NCI-H2029 (cell line): Measurements from ENCODE around the gene RAP1GDS1.

Source experiments
- DNase-seq: peaks from one replicate; lab custom pipeline; 2025; lab: John Stamatoyannopoulos, UW

The RAP1GDS1 gene, protein sequence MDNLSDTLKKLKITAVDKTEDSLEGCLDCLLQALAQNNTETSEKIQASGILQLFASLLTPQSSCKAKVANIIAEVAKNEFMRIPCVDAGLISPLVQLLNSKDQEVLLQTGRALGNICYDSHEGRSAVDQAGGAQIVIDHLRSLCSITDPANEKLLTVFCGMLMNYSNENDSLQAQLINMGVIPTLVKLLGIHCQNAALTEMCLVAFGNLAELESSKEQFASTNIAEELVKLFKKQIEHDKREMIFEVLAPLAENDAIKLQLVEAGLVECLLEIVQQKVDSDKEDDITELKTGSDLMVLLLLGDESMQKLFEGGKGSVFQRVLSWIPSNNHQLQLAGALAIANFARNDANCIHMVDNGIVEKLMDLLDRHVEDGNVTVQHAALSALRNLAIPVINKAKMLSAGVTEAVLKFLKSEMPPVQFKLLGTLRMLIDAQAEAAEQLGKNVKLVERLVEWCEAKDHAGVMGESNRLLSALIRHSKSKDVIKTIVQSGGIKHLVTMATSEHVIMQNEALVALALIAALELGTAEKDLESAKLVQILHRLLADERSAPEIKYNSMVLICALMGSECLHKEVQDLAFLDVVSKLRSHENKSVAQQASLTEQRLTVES

DNA sequence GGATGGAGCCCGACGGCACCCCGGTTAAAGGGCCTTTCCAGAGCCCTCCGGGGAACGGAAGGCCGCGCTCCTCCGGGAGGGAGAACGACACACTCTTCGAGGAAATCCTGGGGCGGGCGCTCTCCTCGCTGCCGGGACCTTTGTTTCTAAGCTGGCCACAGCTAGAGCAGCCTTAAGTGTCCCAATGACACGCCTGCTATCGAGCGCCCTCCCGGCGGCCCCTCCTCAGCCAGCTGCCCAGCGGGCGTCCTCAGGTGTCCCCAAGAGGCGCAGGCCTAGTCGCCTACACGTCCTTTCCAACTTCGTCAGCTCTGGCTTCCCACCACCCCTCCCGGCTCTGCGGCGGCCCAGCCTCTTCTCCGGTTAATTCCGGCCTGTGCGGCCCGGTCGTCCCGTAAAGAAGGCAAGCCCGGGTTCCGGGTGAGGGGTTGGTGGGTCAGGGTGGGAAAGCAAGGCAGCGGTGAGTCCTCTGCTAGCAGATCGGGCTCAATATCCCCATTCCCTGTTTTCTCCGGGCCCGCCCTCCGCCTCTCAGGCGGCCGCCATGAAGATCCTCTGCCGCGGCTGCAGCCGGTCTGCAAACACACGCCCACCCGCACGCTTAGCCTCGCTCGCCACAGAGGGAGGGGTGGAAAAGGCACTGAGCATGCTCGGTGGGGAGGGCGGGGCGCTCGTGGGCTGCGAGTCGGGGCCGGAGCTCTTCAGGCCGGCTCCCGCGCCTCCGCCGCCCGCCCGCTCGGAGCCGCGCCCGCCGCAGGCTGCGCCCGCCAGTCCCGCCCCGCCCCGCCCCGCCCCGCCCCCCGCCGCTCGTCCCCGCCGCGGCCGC is at the start of gene RAP1GDS1:
Gene RAP1GDS1 (plus strand): TSS at position 806 of the 826 bp plus-strand sequence. CDS start 182 bp downstream, outside the sequence.
- DNase-seq, result peak; percentile 91

DNA sequence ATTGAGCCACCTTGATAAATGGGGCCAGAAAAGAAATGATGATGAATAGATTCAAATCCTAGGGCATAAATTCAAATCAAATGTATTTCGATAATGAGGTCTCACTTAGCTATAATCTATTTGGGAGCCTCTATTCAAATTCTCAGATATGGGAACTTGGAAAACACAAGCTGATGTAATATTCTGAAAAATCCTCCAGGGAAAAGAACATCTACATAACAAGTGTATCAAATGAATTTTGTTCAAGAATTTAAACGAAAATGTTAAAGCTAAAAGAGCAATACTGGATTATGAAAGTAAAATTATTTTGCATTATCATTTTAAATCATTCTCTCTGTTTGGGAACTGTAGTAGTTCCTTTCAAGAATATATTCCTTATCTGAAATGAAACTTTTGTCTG is 38.9 kb upstream of the RAP1GDS1 start:
- DNase-seq, result no peak

DNA sequence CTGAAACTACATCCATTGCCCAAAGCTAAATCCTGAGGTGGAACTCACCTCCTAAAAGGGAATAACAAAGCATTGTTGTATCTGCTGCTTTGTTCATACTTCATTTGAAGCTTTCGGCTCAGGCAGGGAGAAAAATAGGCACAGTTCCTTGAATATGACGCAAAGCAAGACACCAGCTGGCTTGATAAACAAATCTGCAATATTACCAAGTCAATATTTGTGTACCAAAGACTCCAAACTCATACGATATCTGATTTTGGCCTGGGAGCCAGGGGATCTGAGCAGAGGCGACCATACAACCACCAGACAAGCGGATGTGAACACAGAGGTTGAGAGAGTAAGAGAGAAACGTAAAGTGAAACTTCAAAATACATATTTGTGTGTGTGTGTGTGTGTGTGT is 34.8 kb upstream of the RAP1GDS1 start:
- no peak for DNase-seq

DNA sequence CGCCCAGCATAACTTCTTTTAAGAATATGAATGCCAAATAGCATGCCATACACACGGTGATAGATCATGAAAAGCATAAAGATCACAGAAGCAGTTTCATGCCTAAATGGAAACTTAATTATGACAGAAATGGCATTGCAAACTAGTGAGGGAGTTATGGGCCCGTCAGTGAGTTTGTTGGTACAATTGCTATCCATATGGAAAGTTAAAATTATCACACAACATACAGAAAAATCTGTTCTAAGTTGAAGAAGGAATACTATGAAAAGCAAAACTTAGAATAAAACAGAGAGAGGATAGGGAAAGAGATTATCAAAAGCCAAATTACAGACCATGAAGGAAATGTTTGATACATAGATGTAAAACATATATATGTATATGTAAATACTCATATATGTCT is 30.2 kb upstream of the RAP1GDS1 start:
- DNase-seq, result no peak

DNA sequence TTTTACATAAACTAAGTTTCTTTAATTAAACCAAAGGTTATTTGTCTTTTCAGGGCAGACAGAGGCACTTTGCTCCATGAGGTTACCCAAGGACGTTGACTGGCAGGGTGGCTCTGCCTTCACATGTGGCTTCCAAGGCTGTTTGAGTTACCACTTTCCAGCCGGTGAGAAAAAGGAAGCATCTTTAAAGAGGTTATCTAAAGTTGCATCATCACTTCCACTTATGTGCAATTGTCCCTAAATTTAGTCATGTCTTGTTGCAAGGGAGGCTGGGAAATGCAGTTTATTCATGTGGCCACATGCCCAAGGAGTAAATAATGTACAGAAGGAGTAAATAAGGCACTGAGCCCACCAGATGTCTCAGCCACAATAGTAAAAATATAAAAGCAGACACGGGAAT is 29.0 kb upstream of the RAP1GDS1 start:
- DNase-seq, result no peak

DNA sequence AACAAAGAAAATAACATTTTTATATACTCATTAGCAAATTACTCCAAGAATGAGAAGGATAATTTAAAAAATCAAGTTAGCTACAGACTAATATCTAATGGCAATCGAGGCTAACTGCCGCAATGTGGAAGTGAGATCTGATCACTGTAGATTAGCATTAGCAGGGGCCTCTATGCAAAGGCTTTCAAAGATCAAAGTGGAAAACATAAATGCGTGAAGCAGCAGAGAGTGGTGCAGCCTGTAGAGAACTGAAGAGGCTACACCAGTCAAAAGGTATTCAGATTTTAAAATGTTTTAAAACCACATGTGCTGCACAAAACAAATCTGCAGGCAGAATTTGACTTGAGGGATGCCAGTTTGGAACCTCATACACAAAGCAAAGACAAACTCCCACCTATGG is 24.0 kb upstream of the RAP1GDS1 start:
- no peak for DNase-seq

DNA sequence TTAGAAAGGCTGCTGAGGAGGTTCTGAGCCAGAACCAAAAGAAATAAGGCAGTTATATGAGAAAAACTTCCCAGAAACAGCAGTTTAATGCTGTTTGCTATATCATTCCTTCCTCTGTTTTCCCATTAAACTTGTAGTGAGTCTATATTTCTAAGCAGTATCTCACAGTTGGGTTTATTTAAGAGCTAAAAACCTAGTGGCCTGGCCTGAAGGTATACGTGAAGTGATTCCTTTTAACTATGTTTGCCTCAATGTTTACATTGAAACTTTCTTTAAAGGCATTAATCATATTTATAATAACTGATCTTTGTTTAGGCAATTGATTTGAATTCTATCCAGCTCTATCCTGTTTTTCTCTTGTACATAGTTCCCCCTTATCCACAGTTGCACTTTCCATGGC is 19.1 kb upstream of the RAP1GDS1 start:
- no peak for DNase-seq

DNA sequence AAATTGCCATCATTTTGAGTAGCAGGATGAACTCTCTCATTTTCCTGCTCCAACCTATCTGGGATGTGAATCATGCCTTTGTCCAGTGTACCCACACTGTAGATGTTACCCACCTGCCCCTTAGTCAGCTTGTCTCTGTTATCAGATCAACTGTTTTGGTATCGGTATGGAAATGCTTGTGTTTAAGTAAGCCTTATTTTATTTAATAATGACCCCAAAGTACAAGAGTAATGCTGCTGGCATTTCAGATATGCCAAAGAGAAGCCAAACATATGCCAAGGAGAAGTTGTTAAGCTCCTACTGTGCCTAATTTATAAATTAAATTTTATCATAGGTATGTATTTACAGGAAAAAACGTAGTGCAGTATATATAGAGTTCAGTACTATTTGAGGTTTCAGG is 18.6 kb upstream of the RAP1GDS1 start:
- no peak for DNase-seq

DNA sequence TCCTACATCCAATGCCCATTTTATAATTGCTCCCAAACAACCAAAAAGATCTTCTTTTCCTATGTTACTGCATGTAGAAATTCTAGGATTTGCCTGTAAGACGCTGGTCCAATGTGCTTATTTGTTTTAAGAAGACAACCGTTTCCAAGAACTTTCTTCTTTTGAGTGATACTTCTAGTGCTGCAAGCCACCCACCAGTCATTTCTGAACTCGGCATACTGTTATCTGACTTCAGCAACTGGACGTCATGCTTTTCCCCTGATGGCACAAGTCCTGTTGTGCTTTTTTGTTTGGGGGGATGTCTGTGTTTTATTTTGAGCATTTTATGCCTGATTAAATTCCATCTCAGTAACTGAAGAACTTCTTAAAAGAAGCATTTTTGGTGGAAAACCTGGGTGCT is 16.0 kb upstream of the RAP1GDS1 start:
- DNase-seq, result no peak

DNA sequence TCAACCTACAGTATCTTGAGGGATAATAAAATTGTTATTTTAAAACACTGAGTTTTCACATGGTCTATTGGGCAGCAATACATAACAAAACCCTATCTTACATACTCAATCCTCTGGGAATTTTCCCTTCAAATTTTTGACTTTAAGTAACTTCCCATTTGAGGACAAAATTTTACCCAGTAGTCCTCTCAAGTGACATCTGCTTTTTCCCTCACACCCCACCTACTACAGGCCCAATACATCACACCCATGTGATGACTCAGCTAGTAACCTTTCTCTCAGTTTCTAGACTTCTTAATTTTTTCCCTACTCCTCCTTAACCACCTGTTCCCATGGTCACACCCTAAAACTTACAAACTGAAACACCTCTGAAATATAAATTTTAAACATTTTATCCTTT is 12.2 kb upstream of the RAP1GDS1 start:
- DNase-seq, result no peak

DNA sequence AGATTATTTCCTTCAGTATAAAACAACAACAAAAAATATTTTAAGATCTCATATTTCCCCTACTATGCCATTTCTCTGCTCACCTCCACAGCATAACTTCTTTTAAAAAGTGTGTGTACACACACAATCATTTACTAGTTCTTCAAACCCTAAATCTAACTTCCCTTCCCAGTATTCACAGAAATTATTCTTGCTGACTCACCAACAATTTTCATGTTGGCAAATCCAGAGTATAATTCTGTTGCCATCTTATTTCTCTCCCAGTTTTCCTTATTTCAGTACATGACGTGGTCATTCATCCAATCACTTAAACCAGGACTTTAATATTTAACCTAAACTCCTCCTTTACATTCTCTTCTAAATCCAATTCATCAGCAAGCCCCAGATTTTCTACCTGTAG is 11.4 kb upstream of the RAP1GDS1 start:
- no peak for DNase-seq

DNA sequence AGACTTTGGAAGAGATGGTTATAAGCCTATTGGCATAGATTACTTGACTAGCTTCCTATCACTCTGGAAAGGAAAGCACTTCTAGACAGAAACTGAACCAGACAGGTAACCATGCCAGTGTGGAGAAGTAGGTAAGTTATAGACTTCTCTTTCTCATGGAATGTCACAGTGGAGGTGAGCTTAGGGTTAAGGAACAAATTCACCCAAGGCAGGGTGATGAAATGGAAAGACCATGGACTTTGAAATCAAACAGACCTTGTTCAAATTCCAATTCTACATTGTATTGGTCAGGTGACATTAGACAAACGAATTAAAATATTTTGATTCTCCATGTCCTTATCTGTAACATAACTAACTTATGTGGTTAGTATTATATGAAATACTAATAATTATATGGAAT is 7.7 kb upstream of the RAP1GDS1 start:
- DNase-seq, result no peak

DNA sequence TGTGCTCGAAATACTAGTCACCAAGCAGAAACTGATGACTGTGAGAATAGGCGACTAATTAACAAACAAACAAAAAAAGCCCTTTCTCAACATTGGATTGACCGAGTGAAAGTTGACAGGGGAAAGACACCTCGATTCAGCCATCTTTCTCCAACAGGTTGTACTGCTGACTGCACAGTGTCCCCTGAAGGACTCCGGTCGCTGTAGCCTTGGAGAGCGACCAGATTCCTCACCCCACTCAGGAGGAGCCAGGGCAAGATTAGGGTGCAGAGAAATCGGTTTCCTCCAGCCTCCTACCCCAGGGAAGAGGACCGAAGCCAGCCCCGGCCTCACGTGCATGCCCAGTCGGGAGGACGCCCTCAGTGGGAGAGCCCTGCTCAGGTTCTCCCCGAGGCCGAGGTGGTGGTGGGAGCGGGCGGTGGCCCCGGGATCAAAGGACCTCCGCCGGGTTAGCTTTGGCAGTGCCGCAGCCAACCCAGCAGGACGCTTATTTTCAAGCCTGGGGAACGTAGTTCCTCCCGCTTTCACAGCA is 1.1 kb upstream of the RAP1GDS1 start:
- DNase-seq, result peak; percentile 38

DNA sequence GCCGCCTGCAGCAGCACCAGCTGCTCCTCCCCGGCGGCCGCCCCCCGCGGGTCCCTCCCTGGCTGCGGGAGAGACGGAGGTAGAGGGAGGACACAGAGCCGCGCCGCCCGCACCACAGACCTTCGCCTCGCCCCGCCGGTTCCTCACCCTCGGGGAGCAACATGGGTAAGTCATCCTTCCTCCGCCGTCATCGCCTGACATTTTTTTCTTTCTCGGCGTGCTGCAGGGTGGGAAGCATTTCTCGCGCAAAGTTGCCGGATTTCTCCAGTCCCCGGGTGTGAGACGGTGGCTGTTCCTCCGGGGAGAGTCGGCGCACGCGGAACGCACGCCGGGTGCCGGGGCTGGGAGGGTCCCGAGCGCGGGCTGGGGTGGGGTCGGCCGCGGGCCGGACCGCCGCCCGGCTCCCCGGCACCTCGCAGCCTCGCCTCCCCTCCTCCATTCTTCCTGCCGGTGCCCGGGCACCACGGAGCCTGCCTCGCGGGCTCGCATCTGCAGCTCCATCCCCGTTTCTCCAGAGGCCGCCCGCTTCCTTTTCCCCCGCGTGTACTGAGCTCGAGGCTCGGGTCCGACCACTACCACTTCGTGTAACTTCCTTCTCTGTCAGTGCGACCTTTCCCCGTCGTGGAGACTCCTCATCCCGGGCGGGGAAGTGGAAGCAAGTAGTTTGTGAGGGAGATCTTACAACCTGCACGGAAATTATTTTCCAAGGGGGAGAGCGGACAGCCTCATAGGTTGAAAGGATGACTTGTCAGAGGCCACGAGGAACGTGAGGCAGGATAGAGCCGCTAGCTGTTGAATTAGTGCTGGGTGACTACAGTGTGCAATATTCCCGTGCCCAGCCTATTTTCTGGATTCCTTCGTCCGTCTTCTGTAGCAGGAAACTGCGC is 464 bp downstream of the RAP1GDS1 start:
- DNase-seq, result peak; percentile 23

DNA sequence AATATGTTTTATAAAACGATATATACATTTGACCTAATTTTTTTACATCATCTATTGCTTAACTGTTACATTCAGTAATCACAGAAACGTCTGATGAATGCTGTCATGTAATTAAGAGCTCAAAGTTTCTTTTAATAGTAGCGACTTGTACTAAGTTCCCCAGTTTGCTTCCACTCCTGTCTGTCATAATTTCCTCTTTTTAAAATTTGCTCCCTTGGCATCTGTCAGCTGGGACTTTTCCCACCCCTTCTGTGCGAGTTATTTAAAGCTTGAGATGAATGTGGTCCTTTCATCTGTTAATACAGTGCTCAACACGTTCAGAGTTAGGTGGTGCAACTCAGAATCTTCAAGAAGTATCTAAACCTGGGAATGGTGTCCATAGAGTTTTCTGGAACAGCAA is 1.2 kb downstream of the RAP1GDS1 start:
- DNase-seq, result no peak

DNA sequence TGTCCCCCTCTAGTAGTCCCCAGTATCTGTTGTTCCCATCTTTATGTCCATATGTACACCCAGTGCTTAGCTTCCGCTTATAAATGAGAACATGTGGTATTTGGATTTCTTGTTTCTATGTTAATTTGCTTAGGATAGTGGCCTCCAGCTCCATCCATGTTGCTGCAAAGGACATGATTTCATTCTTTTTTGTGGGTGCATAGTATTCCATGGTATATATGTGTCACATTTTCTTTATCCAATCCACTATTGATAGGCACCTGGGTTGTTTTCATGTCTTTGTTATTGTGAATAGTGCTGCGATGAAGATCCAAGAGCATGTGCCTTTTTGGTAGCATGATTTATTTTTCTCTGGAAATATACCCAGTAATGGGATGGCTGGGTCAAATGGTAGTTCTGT is 6.3 kb downstream of the RAP1GDS1 start:
- DNase-seq, result no peak

DNA sequence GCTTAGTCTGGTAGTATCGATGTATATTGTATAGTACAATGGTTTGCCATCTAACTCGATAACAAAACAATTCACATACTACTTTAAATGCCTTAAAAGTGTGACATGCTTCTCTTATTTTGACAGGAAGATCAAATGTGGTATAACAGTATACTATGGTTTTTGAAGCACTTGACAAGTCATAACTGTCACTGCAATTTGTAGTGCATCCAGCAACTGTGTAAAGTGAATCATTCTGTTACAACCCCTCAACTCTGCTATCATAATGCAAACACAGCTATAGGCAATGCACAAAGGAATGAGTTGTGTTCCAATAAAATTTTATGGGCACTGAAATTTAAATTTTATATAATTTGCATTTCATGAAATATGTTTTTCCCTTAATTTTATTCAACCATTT is 14.0 kb downstream of the RAP1GDS1 start:
- DNase-seq, result no peak

DNA sequence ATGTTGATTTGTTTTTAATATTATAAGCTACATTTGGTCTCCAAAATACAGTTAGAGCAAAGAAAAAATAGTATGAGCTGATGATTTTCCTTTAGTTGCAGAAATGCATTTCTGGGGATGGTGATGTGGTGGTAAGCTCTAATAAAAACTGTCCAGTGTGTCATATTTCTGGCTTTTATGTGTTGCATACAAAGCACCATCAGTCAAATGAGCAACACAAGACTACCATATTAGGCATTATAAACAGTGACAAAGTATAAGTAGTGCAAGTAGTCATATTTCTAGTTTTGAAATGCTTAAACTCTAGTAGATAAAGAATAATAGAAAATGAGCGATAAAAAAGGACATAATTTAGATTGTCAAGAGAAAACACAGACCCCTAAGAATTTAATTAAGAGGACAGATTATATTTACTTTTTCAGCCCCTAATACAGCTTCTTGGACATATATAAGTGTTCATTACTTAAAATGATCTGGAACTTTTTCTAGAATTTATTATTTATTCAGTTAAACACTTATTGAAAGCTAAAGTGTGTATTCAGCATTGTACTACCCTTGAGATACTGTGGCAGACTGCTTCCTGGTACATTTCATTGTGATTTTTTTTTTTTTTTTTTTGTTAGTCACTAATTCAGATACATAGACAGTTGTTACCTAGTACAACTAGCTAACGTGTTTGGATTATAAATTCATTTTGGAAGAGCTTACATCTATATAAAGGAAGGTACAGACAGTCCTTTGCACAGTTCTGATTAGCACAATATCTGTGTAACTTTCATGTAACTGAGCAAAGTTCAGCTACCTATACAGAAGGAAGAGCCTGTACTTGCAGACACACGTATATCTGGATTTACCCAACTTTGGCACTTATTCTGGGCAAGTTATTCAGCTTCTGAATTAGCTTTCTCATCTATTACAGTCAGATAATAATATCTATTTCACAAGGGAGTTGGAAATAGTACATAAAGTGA is 22.3 kb downstream of the RAP1GDS1 start:
- DNase-seq, result no peak

DNA sequence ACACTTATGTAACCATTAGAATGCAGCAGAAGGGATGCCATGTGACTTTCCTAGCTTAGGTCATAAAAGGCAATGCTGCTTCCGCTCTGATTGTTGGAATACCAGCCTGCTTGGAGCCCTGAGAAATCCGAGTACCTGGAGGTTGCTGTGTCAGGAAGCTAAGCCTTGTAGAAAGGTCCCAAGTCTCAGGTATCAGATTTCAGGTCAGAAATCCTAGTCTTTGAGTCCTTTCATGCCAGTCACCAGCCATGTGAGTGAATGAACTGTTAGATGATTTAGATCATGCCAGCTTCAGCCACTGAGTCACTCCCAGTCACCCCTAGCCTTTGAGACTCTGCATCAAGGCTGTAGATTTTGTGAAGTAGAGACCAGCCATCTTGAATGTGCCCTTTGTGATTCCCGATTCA is 23.5 kb downstream of the RAP1GDS1 start:
- peak; percentile 21 for DNase-seq

DNA sequence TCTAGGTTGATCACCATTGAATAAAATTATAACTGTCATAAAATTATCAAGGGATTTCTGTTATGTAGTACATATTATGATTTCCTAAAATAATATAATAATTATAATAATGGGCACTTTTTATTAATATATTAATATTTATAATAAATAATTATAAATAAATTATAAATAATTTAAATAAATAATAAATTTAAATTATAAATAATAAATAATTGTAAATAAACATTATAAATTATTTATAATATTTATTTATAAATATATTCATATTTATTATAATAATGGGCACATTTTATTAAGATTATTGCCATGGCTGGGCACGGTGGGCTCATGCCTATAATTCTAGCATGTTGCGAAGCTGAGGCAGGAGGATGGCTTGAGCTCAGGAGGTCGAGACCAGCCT is 24.5 kb downstream of the RAP1GDS1 start:
- DNase-seq, result no peak
